HFFc6 (cell line): ENCODE results near the gene IGSF6. TPM values are rescaled to one million over a fixed set of nuclear protein-coding genes. Genes with fewer than 3 reads are reported as not detected.

ENCODE experiments used
- DNase-seq: peaks from one replicate; pipeline ENCODE4 v3.0.0-alpha.2; 2018
- H3K27ac Mint-ChIP-seq: 2 replicates; pipeline ENCODE4 v1.8.0; 2020; ENCODE audit warnings: mild to moderate bottlenecking, mixed read lengths
- H3K27me3 Mint-ChIP-seq: 2 replicates; pipeline ENCODE4 v1.8.0; 2021; ENCODE audit warnings: mild to moderate bottlenecking, moderate library complexity, mixed read lengths; ENCODE audit not compliant: insufficient read depth
- H3K36me3 Mint-ChIP-seq: 2 replicates; pipeline ENCODE4 v1.8.0; 2021; ENCODE audit warnings: low read depth, mixed read lengths
- H3K4me1 Mint-ChIP-seq: 2 replicates; pipeline ENCODE4 v1.8.0; 2020; ENCODE audit warnings: low read depth, mixed read lengths
- H3K4me3 Mint-ChIP-seq: 2 replicates; pipeline ENCODE4 v1.8.0; 2020; ENCODE audit warnings: mild to moderate bottlenecking, moderate library complexity, mixed read lengths
- H3K9me3 Mint-ChIP-seq: 2 replicates; pipeline ENCODE4 v1.8.0; 2020; ENCODE audit warnings: mild to moderate bottlenecking, mixed read lengths
- total RNA-seq, 6 experiments: library from RNA; stranded (reverse); fragmentation: NEBNext Ultra II Directional; extraction: Animal tissue kit (Norgen Biotek cat#: 25700); gene quantifications; 2 replicates in 1 of 6; 3 replicates in 5 of 6; pipeline ENCODE4 v1.2.3, GENCODE V29; 2021
- TF ChIP-seq, protein P1 (sequence below): fragments of 200-600 bp; sonication (generic); IDR thresholded peaks from 2 replicates; pipeline ENCODE4 v1.5.0; 2021; ENCODE audit warnings: antibody characterized with exemption, mild to moderate bottlenecking

IGSF6 gene
- total RNA-seq, 6 experiments from 2014 or later: not detected

- TF ChIP-seq, protein P1, sequence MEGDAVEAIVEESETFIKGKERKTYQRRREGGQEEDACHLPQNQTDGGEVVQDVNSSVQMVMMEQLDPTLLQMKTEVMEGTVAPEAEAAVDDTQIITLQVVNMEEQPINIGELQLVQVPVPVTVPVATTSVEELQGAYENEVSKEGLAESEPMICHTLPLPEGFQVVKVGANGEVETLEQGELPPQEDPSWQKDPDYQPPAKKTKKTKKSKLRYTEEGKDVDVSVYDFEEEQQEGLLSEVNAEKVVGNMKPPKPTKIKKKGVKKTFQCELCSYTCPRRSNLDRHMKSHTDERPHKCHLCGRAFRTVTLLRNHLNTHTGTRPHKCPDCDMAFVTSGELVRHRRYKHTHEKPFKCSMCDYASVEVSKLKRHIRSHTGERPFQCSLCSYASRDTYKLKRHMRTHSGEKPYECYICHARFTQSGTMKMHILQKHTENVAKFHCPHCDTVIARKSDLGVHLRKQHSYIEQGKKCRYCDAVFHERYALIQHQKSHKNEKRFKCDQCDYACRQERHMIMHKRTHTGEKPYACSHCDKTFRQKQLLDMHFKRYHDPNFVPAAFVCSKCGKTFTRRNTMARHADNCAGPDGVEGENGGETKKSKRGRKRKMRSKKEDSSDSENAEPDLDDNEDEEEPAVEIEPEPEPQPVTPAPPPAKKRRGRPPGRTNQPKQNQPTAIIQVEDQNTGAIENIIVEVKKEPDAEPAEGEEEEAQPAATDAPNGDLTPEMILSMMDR: no peak
- H3K4me3 Mint-ChIP-seq: no peak overlapping the region
- H3K27ac Mint-ChIP-seq: no peak overlapping the region
- H3K4me1 Mint-ChIP-seq: peaks cover 6% of the 10 kb centered on the region; the same call in 1 of the 2 replicates
- H3K27me3 Mint-ChIP-seq: peaks cover 4% of the 10 kb centered on the region
- no peak for DNase-seq
- H3K9me3 Mint-ChIP-seq: no peaks in the 10 kb centered on the region
- no peaks in the 10 kb centered on the region for H3K36me3 Mint-ChIP-seq
Observed at GRCh38 chr16:21667575-21667974, 15.2 kb upstream of the IGSF6 start.

DNA sequence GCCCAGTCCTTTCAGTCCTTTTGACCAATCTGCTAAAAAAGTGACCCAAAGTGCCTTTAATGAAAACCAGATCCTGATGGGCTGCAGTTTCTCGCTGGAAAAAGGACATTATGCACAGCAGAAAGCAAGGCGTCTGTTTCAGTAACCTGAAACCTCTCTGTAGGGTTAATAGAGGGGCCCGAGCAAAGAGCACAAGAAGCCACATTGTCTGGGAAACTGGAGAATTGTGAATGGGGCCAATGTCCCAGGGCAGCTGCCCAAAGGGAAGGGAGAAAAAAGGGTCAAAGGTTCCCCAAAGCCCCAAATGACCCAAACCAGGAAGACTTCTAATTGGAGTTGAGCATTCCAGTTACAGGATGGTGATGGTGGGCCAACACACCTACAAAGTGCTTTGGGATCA lies 14.4 kb upstream of the IGSF6 start:
- Mint-ChIP-seq H3K36me3 (no peaks in the 10 kb centered on the region), H3K27ac (no peak overlapping the region), H3K4me3 (no peak overlapping the region)

DNA sequence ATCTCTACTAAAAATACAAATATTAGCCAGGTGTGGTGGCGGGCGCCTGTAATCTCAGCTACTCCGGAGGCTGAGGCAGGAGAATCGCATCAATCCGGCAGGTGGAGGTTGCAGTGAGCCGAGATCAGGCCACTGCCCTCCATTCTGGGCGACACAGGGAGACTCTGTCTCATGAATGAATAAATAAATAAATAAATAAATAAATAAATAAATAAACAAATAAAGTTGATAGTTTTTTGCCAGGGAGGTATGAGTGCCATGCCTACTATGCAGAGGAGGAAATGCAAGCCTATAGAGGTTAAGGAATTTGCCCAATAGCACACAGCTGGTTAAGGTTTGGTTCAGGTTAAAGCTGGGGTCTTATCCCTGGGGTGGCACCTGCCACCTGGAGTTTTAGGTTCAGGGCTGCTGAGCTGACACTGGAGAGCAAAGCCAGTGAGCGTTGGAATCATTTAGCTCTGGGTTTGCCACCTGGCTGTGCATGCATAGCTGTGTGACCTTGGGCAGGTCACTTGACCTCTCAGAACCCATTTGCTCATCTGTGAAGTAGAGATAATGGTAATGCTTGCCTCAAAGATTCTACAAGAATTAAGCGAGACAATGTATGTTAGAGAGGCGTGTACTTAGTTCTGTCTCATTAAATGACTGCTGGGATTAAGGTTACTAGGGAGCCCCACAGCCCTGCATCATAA lies 12.5 kb upstream of the IGSF6 start:
- Mint-ChIP-seq H3K4me1 (peaks cover 15% of the 10 kb centered on the region), H3K9me3 (no peaks in the 10 kb centered on the region), H3K36me3 (no peaks in the 10 kb centered on the region), H3K27me3 (peaks cover 2% of the 10 kb centered on the region), H3K4me3 (no peak overlapping the region), H3K27ac (no peak overlapping the region)
- TF ChIP-seq, protein P1: no peak
- no peak for DNase-seq

More for the DNA sequence above, 14.4 kb upstream of the IGSF6 start:
- peaks cover 5% of the 10 kb centered on the region for H3K27me3 Mint-ChIP-seq
- no peaks in the 10 kb centered on the region for H3K9me3 Mint-ChIP-seq
- TF ChIP-seq, protein P1: no peak
- peaks cover 8% of the 10 kb centered on the region for H3K4me1 Mint-ChIP-seq
- DNase-seq: no peak

- Mint-ChIP-seq H3K27me3 (peaks cover 1% of the 10 kb centered on the region), H3K4me3 (no peak within 1 kb of the TSS; the same call in 1 of the 2 replicates), H3K9me3 (no peaks in the 10 kb centered on the region), H3K27ac (no peak within 1 kb of the TSS), H3K4me1 (peaks cover 15% of the 10 kb centered on the region), H3K36me3 (no peaks in the 10 kb centered on the region)
- DNase-seq: no peak
- TF ChIP-seq, protein P1: no peak
Observed at GRCh38 chr16:21663889-21664647, 11.7 kb upstream of the IGSF6 start, which contains the start of gene OTOA. OTOA (plus strand) TSS chr16:21663968; CDS start chr16:21678515, 14,547 bp downstream.

GRCh38 chr16:21659124-21659523 lies 6.7 kb upstream of the IGSF6 start:
- peaks cover 38% of the 10 kb centered on the region for H3K4me1 Mint-ChIP-seq
- H3K27ac Mint-ChIP-seq: no peak overlapping the region
- H3K9me3 Mint-ChIP-seq: no peaks in the 10 kb centered on the region
- no peak for DNase-seq
- H3K4me3 Mint-ChIP-seq: no peak overlapping the region
- H3K36me3 Mint-ChIP-seq: peaks cover 10% of the 10 kb centered on the region; the same call in 1 of the 2 replicates
- H3K27me3 Mint-ChIP-seq: peaks cover 3% of the 10 kb centered on the region
- TF ChIP-seq, protein P1: no peak
